Measurements from ENCODE around the gene HEPACAM. TPM values are rescaled to one million over a fixed set of nuclear protein-coding genes. Genes with fewer than 3 reads are reported as not detected.
A peak's percentile ranks its signal among the peaks of the same experiment; 100 is the strongest.

The HEPACAM gene
- total RNA-seq, 6 experiments from 2014 or later: 0.30 to 30.8 (median 2.3) TPM

- intact Hi-C loops (cut with DNase I): no loop called here
- TF ChIP-seq POLR2A (IDR thresholded peaks at IDR 0.05): no peak
- TF ChIP-seq CTCF (IDR thresholded peaks at IDR 0.05): no peak
- Histone ChIP-seq H3K36me3 (no peaks in the 10 kb centered on the region), H3K27ac (peak overlapping the region in 1 of 3 donors; percentile 28), H3K9me3 (no peaks in the 10 kb centered on the region), H3K4me3 (no peak overlapping the region), H3K27me3 (no peaks in the 10 kb centered on the region), H3K4me1 (no peaks in the 10 kb centered on the region)
- WGBS (ENCODE audit: insufficient coverage, low coverage, low lambda C conversion rate, missing lambda C conversion rate): 53% methylated on average over 3 of the region's 5 CpGs
- DNase-seq (no peak), ATAC-seq (peak; percentile 22 to 60 (median 28))
These were observed 35.4 kb downstream of the HEPACAM start for GRCh38 chr11:124900464-124900863.

- intact Hi-C loops (cut with DNase I): no loop called here
- H3K4me3 ChIP-seq: no peak overlapping the region
- TF ChIP-seq POLR2A (IDR thresholded peaks at IDR 0.05) (no peak), CTCF (IDR thresholded peaks at IDR 0.05) (no peak)
- no peak for DNase-seq
- no peak overlapping the region for H3K27ac ChIP-seq
- H3K36me3 ChIP-seq: no peaks in the 10 kb centered on the region
- H3K4me1 ChIP-seq: no peaks in the 10 kb centered on the region
- 50% methylated on average over 6 of the region's 6 CpGs for WGBS (ENCODE audit: insufficient coverage, low coverage, low lambda C conversion rate, missing lambda C conversion rate)
- H3K27me3 ChIP-seq: no peaks in the 10 kb centered on the region
- ATAC-seq: no peak
- H3K9me3 ChIP-seq: no peaks in the 10 kb centered on the region
These were observed 36.3 kb downstream of the HEPACAM start for GRCh38 chr11:124899383-124900145.

- DNase-seq (peak in 1 of 3 donors; percentile 55), ATAC-seq (peak; percentile 61 to 72 (median 68))
- 8% methylated on average over 2 of the region's 5 CpGs for WGBS (ENCODE audit: insufficient coverage, low coverage, low lambda C conversion rate, missing lambda C conversion rate)
- Histone ChIP-seq H3K4me3 (no peak overlapping the region), H3K9me3 (no peaks in the 10 kb centered on the region), H3K27ac (peak overlapping the region in 1 of 3 donors; percentile 41), H3K4me1 (no peaks in the 10 kb centered on the region), H3K27me3 (no peaks in the 10 kb centered on the region), H3K36me3 (no peaks in the 10 kb centered on the region)
- TF ChIP-seq CTCF (IDR thresholded peaks at IDR 0.05) (no peak), POLR2A (IDR thresholded peaks at IDR 0.05) (no peak)
- intact Hi-C loops (cut with DNase I): no loop called here
These were observed 37.1 kb downstream of the HEPACAM start for GRCh38 chr11:124898711-124899110.

GRCh38 chr11:124898263-124898680 lies 37.6 kb downstream of the HEPACAM start:
- Histone ChIP-seq H3K4me3 (no peak overlapping the region), H3K27me3 (no peaks in the 10 kb centered on the region), H3K27ac (peak overlapping the region in 1 of 3 donors; percentile 41), H3K9me3 (no peaks in the 10 kb centered on the region), H3K4me1 (no peaks in the 10 kb centered on the region), H3K36me3 (no peaks in the 10 kb centered on the region)
- intact Hi-C loops (cut with DNase I): no loop called here
- ATAC-seq (peak in 1 of 4 donors; percentile 3), DNase-seq (no peak)
- WGBS (ENCODE audit: insufficient coverage, low coverage, low lambda C conversion rate, missing lambda C conversion rate): 50% methylated on average over 3 of the region's 3 CpGs
- TF ChIP-seq POLR2A (IDR thresholded peaks at IDR 0.05) (no peak), CTCF (IDR thresholded peaks at IDR 0.05) (no peak)

Data from right lobe of liver (tissue), 6 donors.